HEK293T (cell line): ENCODE data around the gene SAMSN1.

Experiments
- CTCF ChIA-PET: fragments of 350-600 bp; formaldehyde crosslinking; extraction: SDS; loops from one replicate; lab custom pipeline; 2021; ENCODE audit warnings: antibody characterized with exemption, inconsistent platforms; lab: Yijun Ruan, JAX
- POLR2A ChIA-PET: fragments of 350-600 bp; formaldehyde crosslinking; extraction: SDS; loops from one replicate; lab custom pipeline; 2020; ENCODE audit warnings: antibody characterized with exemption, inconsistent platforms; lab: Yijun Ruan, JAX
- DNase-seq: peaks from one replicate; pipeline ENCODE4 v3.0.0; 2012; ENCODE audit warnings: mixed read lengths; ENCODE audit errors: extremely low spot score
- ARNT ChIP-seq: fragments of 450-650 bp; IDR thresholded peaks from 2 replicates; pipeline ENCODE4 v1.6.1; 2017; ENCODE audit warnings: mild to moderate bottlenecking
- BHLHE40 ChIP-seq: fragments of 450-650 bp; IDR thresholded peaks from 2 replicates; pipeline ENCODE4 v1.6.1; 2016; ENCODE audit warnings: mild to moderate bottlenecking, moderate library complexity, borderline replicate concordance
- CTBP1 ChIP-seq: fragments of 450-650 bp; IDR thresholded peaks from 2 replicates; pipeline ENCODE4 v1.6.1; 2016; ENCODE audit warnings: borderline replicate concordance
- ELF4 ChIP-seq: fragments of 450-650 bp; IDR thresholded peaks from 2 replicates; pipeline ENCODE4 v1.6.1; 2017; ENCODE audit warnings: antibody characterized with exemption
- FOXA1 ChIP-seq: fragments of 450-650 bp; IDR thresholded peaks from 2 replicates; pipeline ENCODE4 v1.6.1; 2016; ENCODE audit warnings: mild to moderate bottlenecking
- FOXK2 ChIP-seq: fragments of 450-650 bp; IDR thresholded peaks from 2 replicates; pipeline ENCODE4 v1.6.1; 2016; ENCODE audit warnings: mild to moderate bottlenecking
- FOXM1 ChIP-seq: fragments of 450-650 bp; IDR thresholded peaks from 2 replicates; pipeline ENCODE4 v1.6.1; 2017; ENCODE audit warnings: mild to moderate bottlenecking, borderline replicate concordance
- HDGF ChIP-seq: fragments of 450-650 bp; IDR thresholded peaks from 2 replicates; pipeline ENCODE4 v1.6.1; 2017; ENCODE audit warnings: antibody characterized with exemption, borderline replicate concordance
- L3MBTL2 ChIP-seq: fragments of 450-650 bp; conservative IDR thresholded peaks from 2 replicates; pipeline ENCODE4 v1.6.1; 2016; ENCODE audit warnings: mild to moderate bottlenecking
- LEF1 ChIP-seq: fragments of 450-650 bp; IDR thresholded peaks from 2 replicates; pipeline ENCODE4 v1.6.1; 2017; ENCODE audit warnings: mild to moderate bottlenecking, borderline replicate concordance
- NFRKB ChIP-seq: fragments of 450-650 bp; IDR thresholded peaks from 2 replicates; pipeline ENCODE4 v1.6.1; 2016; ENCODE audit warnings: mild to moderate bottlenecking, moderate library complexity
- SP1 ChIP-seq: fragments of 450-650 bp; IDR thresholded peaks from 2 replicates; pipeline ENCODE4 v1.6.1; 2017
- SUZ12 ChIP-seq: fragments of 450-650 bp; IDR thresholded peaks from 2 replicates; pipeline ENCODE4 v1.6.1; 2016; ENCODE audit warnings: mild to moderate bottlenecking
- TARDBP ChIP-seq: fragments of 450-650 bp; IDR thresholded peaks from 2 replicates; pipeline ENCODE4 v1.6.1; 2016
- ZNF384 ChIP-seq: fragments of 450-650 bp; IDR thresholded peaks from 2 replicates; pipeline ENCODE4 v1.6.1; 2016
- TF ChIP-seq, protein P1 (sequence below): fragments of 450-650 bp; IDR thresholded peaks from 2 replicates; pipeline ENCODE4 v1.6.1; 2016

Gene SAMSN1

DNA sequence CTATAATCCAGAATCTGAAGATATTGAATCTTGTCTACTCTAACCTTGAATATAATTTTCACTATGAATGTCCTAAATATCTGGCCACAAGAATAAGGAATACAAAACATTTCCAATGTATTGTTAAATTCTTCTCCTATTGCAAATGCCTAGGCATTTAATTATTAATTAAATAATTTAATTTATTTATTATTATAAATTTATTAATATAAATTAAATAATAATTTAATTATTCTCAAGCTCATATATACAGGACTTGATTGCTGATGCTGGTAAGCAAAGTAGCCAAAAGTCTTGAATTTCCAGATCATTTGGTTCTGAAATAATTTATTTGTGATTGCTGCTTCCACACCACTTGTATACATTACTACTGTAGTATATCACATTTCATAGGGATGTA is 71.1 kb downstream of the SAMSN1 start:
- TF ChIP-seq, protein P1, sequence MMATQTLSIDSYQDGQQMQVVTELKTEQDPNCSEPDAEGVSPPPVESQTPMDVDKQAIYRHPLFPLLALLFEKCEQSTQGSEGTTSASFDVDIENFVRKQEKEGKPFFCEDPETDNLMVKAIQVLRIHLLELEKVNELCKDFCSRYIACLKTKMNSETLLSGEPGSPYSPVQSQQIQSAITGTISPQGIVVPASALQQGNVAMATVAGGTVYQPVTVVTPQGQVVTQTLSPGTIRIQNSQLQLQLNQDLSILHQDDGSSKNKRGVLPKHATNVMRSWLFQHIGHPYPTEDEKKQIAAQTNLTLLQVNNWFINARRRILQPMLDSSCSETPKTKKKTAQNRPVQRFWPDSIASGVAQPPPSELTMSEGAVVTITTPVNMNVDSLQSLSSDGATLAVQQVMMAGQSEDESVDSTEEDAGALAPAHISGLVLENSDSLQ = no peak
- TF ChIP-seq TARDBP (no peak), FOXM1 (no peak), SP1 (no peak), SUZ12 (no peak), FOXA1 (no peak), ZNF384 (no peak)
- ChIA-PET POLR2A (no interaction called here), CTCF (no interaction called here)
- no peak for DNase-seq

DNA sequence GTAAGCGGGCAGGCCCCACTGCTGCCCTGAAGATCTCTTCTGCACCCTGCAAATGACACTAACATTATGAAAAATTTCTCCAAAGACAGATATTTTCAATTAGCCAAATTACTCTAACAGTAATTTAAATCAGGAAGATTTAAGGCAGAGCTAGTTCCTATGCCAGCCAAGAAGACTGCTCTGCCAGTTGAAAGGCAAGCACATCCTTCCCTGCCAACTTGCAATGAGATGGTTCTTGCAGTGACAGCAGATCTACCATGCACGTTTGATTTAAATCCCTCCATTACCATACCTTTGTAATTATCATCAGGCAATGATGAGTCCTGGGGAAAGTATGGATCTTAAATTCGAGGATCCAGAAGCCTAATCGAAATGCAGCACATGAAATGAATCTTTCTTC is 76.5 kb downstream of the SAMSN1 start:
- CTCF ChIA-PET = no interaction called here
- TF ChIP-seq FOXA1 (no peak), ZNF384 (no peak), TARDBP (no peak), ELF4 (no peak), SP1 (no peak), BHLHE40 (no peak), L3MBTL2 (no peak), SUZ12 (no peak), CTBP1 (no peak), HDGF (no peak), ARNT (no peak), LEF1 (no peak)
- TF ChIP-seq, protein P1 = no peak

DNA sequence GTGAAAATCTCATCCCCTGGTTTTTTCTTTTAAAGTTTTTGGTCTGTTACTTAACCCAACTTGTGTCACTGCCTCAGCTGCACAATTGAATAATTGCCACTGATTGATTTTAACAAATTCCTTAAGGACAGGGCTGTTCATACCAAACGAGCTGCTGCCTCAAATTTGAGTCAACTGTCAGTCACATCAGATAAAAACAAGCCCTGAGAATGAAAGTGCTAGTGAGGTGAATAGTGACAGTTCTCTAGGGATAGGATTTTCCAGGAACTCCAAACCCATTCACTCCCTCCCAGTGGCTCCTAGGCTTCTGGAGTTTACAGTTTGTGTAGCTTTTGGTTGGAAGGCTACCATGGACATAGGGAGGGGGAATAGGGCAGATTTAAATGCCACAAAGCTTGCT is 79.4 kb downstream of the SAMSN1 start:
- DNase-seq = no peak
- ChIA-PET CTCF (no interaction called here), POLR2A (no interaction called here)
- TF ChIP-seq ELF4 (no peak), ZNF384 (no peak), FOXK2 (no peak), CTBP1 (no peak), L3MBTL2 (no peak), SUZ12 (no peak), BHLHE40 (no peak), SP1 (no peak), LEF1 (no peak), FOXM1 (no peak), HDGF (no peak), NFRKB (no peak)
- TF ChIP-seq, protein P1 = no peak

More for the DNA sequence above, 76.5 kb downstream of the SAMSN1 start:
- no peak for DNase-seq
- POLR2A ChIA-PET = no interaction called here

DNA sequence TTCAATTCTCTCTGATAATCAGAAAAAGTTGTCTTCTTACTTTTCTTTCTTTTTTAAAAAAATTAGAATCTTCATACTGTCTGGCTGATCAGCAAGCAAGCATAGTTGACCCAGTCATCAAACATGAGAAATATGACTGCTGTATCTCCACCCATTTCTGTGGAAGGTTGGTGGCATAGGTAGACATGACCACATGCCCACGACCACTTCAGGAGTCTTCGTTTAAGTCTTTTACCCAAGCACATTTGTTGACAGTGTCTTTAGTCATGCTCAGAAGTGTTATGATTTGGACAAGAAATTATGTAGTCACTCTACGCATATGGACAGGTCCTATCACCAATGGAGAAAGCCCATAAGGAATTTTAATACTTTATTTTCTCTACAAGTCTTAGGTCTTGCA is 88.4 kb downstream of the SAMSN1 start:
- POLR2A ChIA-PET = no interaction called here

DNA sequence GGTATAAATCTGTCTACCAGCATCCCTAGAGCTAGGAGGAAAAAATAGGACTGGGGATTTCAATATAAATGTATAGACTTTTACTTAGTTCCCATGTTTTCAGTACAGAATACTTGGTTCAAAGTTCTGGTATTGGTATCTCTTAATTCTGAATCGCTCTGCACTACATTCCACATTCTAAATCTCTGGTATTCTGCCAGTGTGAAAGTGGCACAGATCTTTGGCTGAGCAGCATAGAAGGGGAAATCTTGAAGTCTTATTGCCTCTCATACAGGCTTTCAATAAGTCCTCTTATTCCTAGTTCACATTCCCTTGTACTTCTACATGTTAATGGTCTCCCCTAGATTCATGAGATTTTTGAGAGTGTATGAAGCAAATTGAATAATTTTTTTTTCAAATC is 89.2 kb downstream of the SAMSN1 start:
- ChIA-PET CTCF (no interaction called here), POLR2A (no interaction called here)
- no peak for DNase-seq
- TF ChIP-seq LEF1 (no peak), ARNT (no peak), HDGF (no peak), ELF4 (no peak)

More for the DNA sequence above, 88.4 kb downstream of the SAMSN1 start:
- CTCF ChIA-PET = no interaction called here
- no peak for DNase-seq
- TF ChIP-seq SUZ12 (no peak), TARDBP (no peak), FOXM1 (no peak), CTBP1 (no peak), HDGF (no peak), SP1 (no peak), ELF4 (no peak), FOXA1 (no peak), NFRKB (no peak), FOXK2 (no peak), LEF1 (no peak), ARNT (no peak), ZNF384 (no peak), BHLHE40 (no peak), L3MBTL2 (no peak)
- TF ChIP-seq, protein P1 = no peak
